Measurements from ENCODE around the gene DLG1. TPM values are rescaled to one million over a fixed set of nuclear protein-coding genes. Genes with fewer than 3 reads are reported as not detected.

DLG1 gene
- total RNA-seq, 1 donor from 2014 or later = 60.1 TPM

DNA sequence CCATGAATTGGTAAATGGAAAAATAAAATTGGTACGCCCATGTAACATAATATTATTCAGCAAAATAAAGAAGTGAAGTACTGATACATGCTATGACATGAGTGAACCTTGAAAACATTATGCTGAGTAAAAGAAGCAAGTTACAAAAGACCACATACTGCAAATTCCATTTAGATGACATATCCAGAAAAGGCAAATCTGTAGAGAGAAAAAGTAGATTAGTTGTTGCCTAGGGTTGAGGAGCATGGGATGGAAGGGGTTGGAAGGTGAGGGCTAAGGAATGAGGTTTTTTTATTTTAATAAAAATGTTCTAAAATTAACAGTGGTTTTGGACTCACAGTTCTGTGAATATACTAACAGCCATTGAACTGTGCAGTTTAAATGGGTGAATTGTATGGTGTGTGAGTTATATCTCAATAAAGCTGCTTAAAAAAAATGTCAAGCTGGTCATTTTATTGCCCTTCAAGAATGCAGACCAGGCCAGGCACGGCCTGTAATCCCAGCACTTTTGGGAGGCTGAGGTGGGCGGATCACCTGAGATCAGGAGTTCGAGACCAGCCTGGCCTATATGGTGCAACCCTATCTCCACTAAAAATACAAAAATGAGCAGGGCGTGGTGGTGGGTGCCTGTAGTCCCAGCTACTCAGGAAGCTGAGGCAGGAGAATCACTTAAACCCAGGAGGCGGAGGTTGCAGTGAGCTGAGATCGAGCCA, 8.1 kb upstream of the DLG1 start:
- no peak for TF ChIP-seq CTCF (IDR thresholded peaks at IDR 0.05; ENCODE audit: borderline replicate concordance)
- Histone ChIP-seq H3K27ac (replicated peaks) (no peak overlapping the region), H3K27me3 (ENCODE audit: low read depth) (no peaks in the 10 kb centered on the region), H3K4me3 (no peak overlapping the region), H3K9me3 (replicated peaks) (no peaks in the 10 kb centered on the region), H3K4me1 (peaks cover 26% of the 10 kb centered on the region), H3K36me3 (no peaks in the 10 kb centered on the region)
- intact Hi-C loops (cut with micrococcal nuclease) = no loop called here
- DNase-seq = no peak

DNA sequence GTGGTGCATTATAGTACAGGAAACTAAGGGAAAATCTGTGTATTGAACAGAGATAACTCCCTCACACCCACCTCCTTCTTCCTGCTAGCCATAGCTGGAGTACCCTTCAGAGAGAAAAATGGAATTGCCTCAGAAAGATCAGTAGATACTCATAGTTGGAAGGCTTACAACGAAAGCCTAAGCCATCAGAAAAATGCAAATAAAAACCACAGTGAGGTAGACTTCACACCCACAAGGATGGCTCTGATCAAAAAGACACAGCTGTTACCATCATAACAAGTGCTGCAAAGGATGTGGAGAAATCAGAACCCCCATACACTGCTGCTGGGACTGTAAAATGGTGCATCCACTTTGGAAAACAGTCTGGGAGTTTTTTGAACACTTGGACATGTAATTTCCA, 7.4 kb upstream of the DLG1 start:
- intact Hi-C loops (cut with micrococcal nuclease) = no loop called here
- H3K27ac ChIP-seq (replicated peaks) = no peak overlapping the region

GRCh38 chr3:197303452-197303851, 5.0 kb upstream of the DLG1 start:
- H3K9me3 ChIP-seq (replicated peaks) = no peaks in the 10 kb centered on the region
- no peak for TF ChIP-seq CTCF (IDR thresholded peaks at IDR 0.05; ENCODE audit: borderline replicate concordance)
- no peak for DNase-seq
- no peak overlapping the region for H3K27ac ChIP-seq (replicated peaks)
- no peak overlapping the region for H3K4me3 ChIP-seq
- no peaks in the 10 kb centered on the region for H3K36me3 ChIP-seq
- no peaks in the 10 kb centered on the region for H3K27me3 ChIP-seq (ENCODE audit: low read depth)
- peaks cover 15% of the 10 kb centered on the region for H3K4me1 ChIP-seq
- intact Hi-C loops (cut with micrococcal nuclease) = no loop called here

More for the DNA sequence above, 7.4 kb upstream of the DLG1 start:
- Histone ChIP-seq H3K9me3 (replicated peaks) (no peaks in the 10 kb centered on the region), H3K27me3 (ENCODE audit: low read depth) (no peaks in the 10 kb centered on the region), H3K36me3 (no peaks in the 10 kb centered on the region), H3K4me1 (peaks cover 25% of the 10 kb centered on the region), H3K4me3 (no peak overlapping the region)
- DNase-seq = no peak
- no peak for TF ChIP-seq CTCF (IDR thresholded peaks at IDR 0.05; ENCODE audit: borderline replicate concordance)

GRCh38 chr3:197302696-197303341, 4.4 kb upstream of the DLG1 start:
- Histone ChIP-seq H3K27ac (replicated peaks) (no peak overlapping the region), H3K4me3 (no peak overlapping the region), H3K4me1 (peaks cover 20% of the 10 kb centered on the region), H3K9me3 (replicated peaks) (no peaks in the 10 kb centered on the region), H3K36me3 (no peaks in the 10 kb centered on the region), H3K27me3 (ENCODE audit: low read depth) (no peaks in the 10 kb centered on the region)
- intact Hi-C loops (cut with micrococcal nuclease) = no loop called here
- DNase-seq = no peak
- no peak for TF ChIP-seq CTCF (IDR thresholded peaks at IDR 0.05; ENCODE audit: borderline replicate concordance)

DNA sequence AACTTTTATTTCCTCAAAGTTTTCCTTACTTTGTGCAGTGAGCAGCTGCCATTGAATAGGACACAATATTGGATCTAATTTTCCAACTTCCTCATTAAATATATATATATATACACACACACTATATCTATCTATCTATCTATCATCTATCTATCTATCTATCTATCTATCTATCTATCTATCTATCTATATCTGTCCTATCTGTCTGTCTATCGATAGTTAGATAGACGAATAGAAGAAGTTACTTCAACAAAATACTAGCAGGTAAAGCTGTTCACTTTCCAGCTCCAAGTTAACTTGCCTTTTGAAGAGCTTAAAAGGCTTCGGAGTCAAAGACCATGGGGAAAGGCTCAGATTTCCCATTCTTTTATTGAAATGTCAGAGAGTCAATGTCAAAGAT, 3.6 kb upstream of the DLG1 start:
- peaks cover 27% of the 10 kb centered on the region for H3K4me1 ChIP-seq
- no peak for TF ChIP-seq CTCF (IDR thresholded peaks at IDR 0.05; ENCODE audit: borderline replicate concordance)
- H3K27me3 ChIP-seq (ENCODE audit: low read depth) = no peaks in the 10 kb centered on the region
- H3K9me3 ChIP-seq (replicated peaks) = no peaks in the 10 kb centered on the region
- no peak overlapping the region for H3K4me3 ChIP-seq
- no peak overlapping the region for H3K27ac ChIP-seq (replicated peaks)
- H3K36me3 ChIP-seq = no peaks in the 10 kb centered on the region
- no peak for DNase-seq
- intact Hi-C loops (cut with micrococcal nuclease) = no loop called here

All from left ventricle myocardium inferior (tissue), 1 donor.